A549 (cell line): Measurements from ENCODE around the gene KIAA1671. TPM values are rescaled to one million over a fixed set of nuclear protein-coding genes. Genes with fewer than 3 reads are reported as not detected.

Source experiments
- ATAC-seq, 2 experiments: fragments of 200-7000 bp in 1 of 2; fragments of >200 bp in 1 of 2; cut with Nextera tagmentation in 1 of 2; cut with Tn5 transposase in 1 of 2; 3 replicates each; pipeline versions ENCODE4 v1.8.0 to v1.9.1; 2018 to 2020; ENCODE audit warnings: mild to moderate bottlenecking in 1 of 2, moderate library complexity in 1 of 2
- CTCF ChIA-PET: fragments of 300-600 bp; sonication (Branson Sonifier 250); formaldehyde crosslinking; extraction: SDS; loops from one replicate; lab custom pipeline; 2021; ENCODE audit warnings: antibody characterized with exemption, inconsistent platforms; lab: Yijun Ruan, JAX
- POLR2A ChIA-PET: fragments of 350-600 bp; formaldehyde crosslinking; extraction: SDS; loops from one replicate; lab custom pipeline; 2021; ENCODE audit warnings: antibody characterized with exemption, inconsistent platforms; lab: Yijun Ruan, JAX
- DNase-seq, 2 experiments: peaks; one replicate each; pipeline versions ENCODE4 v3.0.0 to v3.0.0-alpha.2; 2011 to 2016; ENCODE audit warnings: low read depth in 1 of 2, low spot score in 1 of 2
- FAIRE-seq: peaks from 2 replicates; lab custom pipeline; 2011; peaks lifted over from hg19 to GRCh38; lab: Jason Lieb, UNC
- H3K27ac ChIP-seq, 2 experiments: fragments of >200 bp; sonication (Bioruptor Twin); formaldehyde crosslinking; 3 replicates each; pipeline ENCODE4 v1.5.1; 2016 to 2017
- H3K4me1 ChIP-seq: fragments of >200 bp; sonication (Bioruptor Twin); formaldehyde crosslinking; 3 replicates; pipeline ENCODE4 v1.6.1; 2016
- H3K4me2 ChIP-seq: fragments of >200 bp; sonication (Bioruptor Twin); formaldehyde crosslinking; 3 replicates; pipeline ENCODE4 v1.6.1; 2016
- H3K4me3 ChIP-seq: fragments of >200 bp; sonication (Bioruptor Twin); formaldehyde crosslinking; 3 replicates; pipeline ENCODE4 v1.5.1; 2016
- H3K9me3 ChIP-seq: fragments of >200 bp; sonication (Bioruptor Twin); formaldehyde crosslinking; 3 replicates; pipeline ENCODE4 v1.6.1; 2016
- ATOH8 ChIP-seq: fragments of 250-450 bp; sonication (Bioruptor Pico); IDR thresholded peaks from 2 replicates; pipeline ENCODE4 v1.5.0; 2020; ENCODE audit warnings: low read depth, mild to moderate bottlenecking, moderate library complexity
- BHLHE40 ChIP-seq: IDR thresholded peaks from 2 replicates; pipeline ENCODE4 v1.6.1; 2012; ENCODE audit warnings: low read depth, low read length, inconsistent platforms
- CBX2 ChIP-seq: fragments of 200-600 bp; sonication (generic); IDR thresholded peaks from 2 replicates; pipeline ENCODE4 v1.6.1; 2016; ENCODE audit warnings: low read depth, mild to moderate bottlenecking, borderline replicate concordance
- CBX8 ChIP-seq: fragments of 200-600 bp; sonication (generic); IDR thresholded peaks from 2 replicates; pipeline ENCODE4 v1.6.1; 2016
- CHD4 ChIP-seq: fragments of 200-600 bp; sonication (generic); IDR thresholded peaks from 2 replicates; pipeline ENCODE4 v1.6.1; 2016; ENCODE audit warnings: antibody characterized with exemption, mild to moderate bottlenecking, borderline replicate concordance
- E2F6 ChIP-seq: IDR thresholded peaks from 2 replicates; pipeline ENCODE4 v1.6.1; 2012; ENCODE audit warnings: low read depth, borderline replicate concordance
- EHMT2 ChIP-seq: fragments of 200-600 bp; sonication (generic); IDR thresholded peaks from 2 replicates; pipeline ENCODE4 v1.6.1; 2016; ENCODE audit warnings: antibody characterized with exemption, low read depth, mild to moderate bottlenecking, moderate library complexity
- FOSL2 ChIP-seq, 2 experiments: fragments of 450-650 bp in 1 of 2; fragments of >200 bp in 1 of 2; sonication (Bioruptor Twin) in 1 of 2; formaldehyde crosslinking; IDR thresholded peaks; 2 replicates each; pipeline versions ENCODE4 v1.5.0 to v1.6.1; 2016 to 2020; ENCODE audit warnings: mild to moderate bottlenecking in 1 of 2, moderate library complexity in 1 of 2
- HEYL ChIP-seq: fragments of 250-450 bp; sonication (Bioruptor Pico); IDR thresholded peaks from 2 replicates; pipeline ENCODE4 v1.8.0; 2021; ENCODE audit warnings: mild to moderate bottlenecking, moderate library complexity
- MAZ ChIP-seq: fragments of 150-350 bp; IDR thresholded peaks from 2 replicates; pipeline ENCODE4 v1.6.1; 2014; ENCODE audit warnings: antibody characterized with exemption, low read depth, low read length, borderline replicate concordance
- NFE2L2 ChIP-seq: fragments of 150-350 bp; conservative IDR thresholded peaks from 2 replicates; pipeline ENCODE4 v1.6.1; 2014; ENCODE audit warnings: low read length
- NPAS2 ChIP-seq: fragments of 250-450 bp; sonication (Bioruptor Pico); IDR thresholded peaks from 2 replicates; pipeline ENCODE4 v1.8.0; 2022; ENCODE audit warnings: mild to moderate bottlenecking, moderate library complexity, borderline replicate concordance
- NR3C1 ChIP-seq: fragments of >200 bp; sonication (Bioruptor Twin); formaldehyde crosslinking; IDR thresholded peaks from 3 replicates; pipeline ENCODE4 v1.6.1; 2017
- PHF8 ChIP-seq: fragments of 200-600 bp; sonication (generic); IDR thresholded peaks from 2 replicates; pipeline ENCODE4 v1.6.1; 2016; ENCODE audit warnings: low read depth, mild to moderate bottlenecking, antibody characterized with exemption, moderate library complexity, borderline replicate concordance
- POLR2AphosphoS2 ChIP-seq: conservative IDR thresholded peaks from 2 replicates; pipeline ENCODE4 v1.6.1; 2012; ENCODE audit warnings: low read length, improper control_type of control experiment, inconsistent platforms
- RAD21 ChIP-seq, 2 experiments: fragments of >200 bp in 1 of 2; sonication (Bioruptor Twin) in 1 of 2; formaldehyde crosslinking in 1 of 2; IDR thresholded peaks in 1 of 2; conservative IDR thresholded peaks in 1 of 2; 2 replicates in 1 of 2; 3 replicates in 1 of 2; pipeline ENCODE4 v1.6.1; 2012 to 2018; ENCODE audit warnings: inconsistent platforms in 1 of 2
- RARB ChIP-seq: fragments of 250-450 bp; sonication (Bioruptor Pico); IDR thresholded peaks from 2 replicates; pipeline ENCODE4 v1.8.0; 2021; ENCODE audit warnings: mild to moderate bottlenecking, moderate library complexity
- RCOR1 ChIP-seq: fragments of 150-350 bp; IDR thresholded peaks from 2 replicates; pipeline ENCODE4 v1.6.1; 2014; ENCODE audit warnings: antibody characterized with exemption, low read length, low read depth
- RFX5 ChIP-seq: fragments of 450-650 bp; IDR thresholded peaks from 2 replicates; pipeline ENCODE4 v1.7.1; 2014; ENCODE audit warnings: antibody characterized with exemption, mild to moderate bottlenecking, moderate library complexity
- SMC3 ChIP-seq: fragments of >200 bp; sonication (Bioruptor Twin); formaldehyde crosslinking; IDR thresholded peaks from 3 replicates; pipeline ENCODE4 v1.6.1; 2018; ENCODE audit warnings: inconsistent platforms
- ZSCAN20 ChIP-seq: fragments of 250-450 bp; sonication (Bioruptor Pico); IDR thresholded peaks from 2 replicates; pipeline ENCODE4 v1.8.0; 2022; ENCODE audit warnings: mild to moderate bottlenecking, moderate library complexity
- WGBS: methylation state at CpG from one replicate; pipeline ENCODE4 v1.1.6; 2017; ENCODE audit errors: missing lambda C conversion rate; 5-methylcytosine and 5-hydroxymethylcytosine counted together
- polyA plus RNA-seq, 4 experiments: library from polyadenylated mRNA; depleted of rRNA in 3 of 4; stranded (reverse); fragments of >200 nt; fragmentation: RNase III in 1 of 4; extraction: RNeasy Plus Mini Kit Qiagen cat#74134 plus additional on column Dnase treatment in 1 of 4; gene quantifications; 2 replicates in 3 of 4; 3 replicates in 1 of 4; pipeline ENCODE4 v1.2.3, GENCODE V29; 2011 to 2017
- TF ChIP-seq, protein P1 (sequence below): fragments of 150-350 bp; IDR thresholded peaks from 2 replicates; pipeline ENCODE4 v1.6.1; 2014; ENCODE audit warnings: low read depth, mild to moderate bottlenecking, low read length
- TF ChIP-seq, protein P2 (sequence below): fragments of 450-650 bp; IDR thresholded peaks from 2 replicates; pipeline ENCODE4 v1.6.1; 2014; ENCODE audit warnings: antibody characterized with exemption

KIAA1671 gene
- polyA plus RNA-seq, 2 of the 4 experiments (the other 2 are of a cell fraction): 5.3 to 7.9 TPM

DNA sequence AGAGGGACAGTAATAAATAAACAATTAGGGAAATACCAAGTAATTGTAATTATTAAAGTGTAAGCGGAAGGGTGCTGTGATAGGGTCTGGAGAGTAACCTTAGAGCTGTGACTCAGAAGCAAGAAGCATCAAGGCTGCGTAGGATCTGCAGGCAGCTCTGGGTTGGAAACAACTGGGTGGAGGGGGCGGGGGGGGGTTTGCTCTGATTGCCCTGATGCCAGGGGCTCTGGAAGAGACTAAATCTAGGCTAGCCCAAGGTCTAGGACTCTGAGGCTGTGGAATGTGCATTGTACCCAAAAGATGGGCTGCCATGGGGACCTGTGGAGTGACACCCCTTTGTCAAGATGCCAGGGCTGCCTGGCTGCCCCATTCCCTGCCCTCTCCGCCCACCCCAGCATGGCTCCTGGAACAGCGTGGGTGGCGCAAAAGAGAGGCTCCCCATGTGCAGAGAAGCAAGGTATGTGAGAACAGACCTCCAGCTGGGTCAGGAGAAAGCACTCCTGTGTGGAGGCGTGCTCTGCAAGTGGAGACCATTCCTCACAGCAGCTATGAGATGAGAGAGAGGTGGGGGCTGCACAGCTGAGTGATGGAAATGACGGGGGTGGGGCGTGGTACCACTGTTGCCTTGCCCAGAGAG, 146.0 kb downstream of the KIAA1671 start:
- no peak overlapping the region for H3K4me3 ChIP-seq
- H3K27ac ChIP-seq: no peak overlapping the region
- no peak for TF ChIP-seq RAD21 (conservative IDR thresholded peaks at IDR 0.05 in 1 of 2, IDR thresholded peaks at IDR 0.05 in 1 of 2)
- no peaks in the 10 kb centered on the region for H3K9me3 ChIP-seq
- ChIA-PET CTCF (interaction anchor here (0.9 to 1.0 kb wide), 2 partner anchors 9 to 50 kb away, joined by 3 to 4 read pairs; no protein-coding TSS in a partner anchor), POLR2A (no interaction called here)
- ATAC-seq (no peak), DNase-seq (no peak), FAIRE-seq (no peak)
- H3K4me2 ChIP-seq: no peak overlapping the region
- H3K4me1 ChIP-seq: no peaks in the 10 kb centered on the region
- 86% methylated on average over 7 of the region's 9 CpGs for WGBS

GRCh38 chr22:25099202-25099601, 146.7 kb downstream of the KIAA1671 start:
- 77% methylated on average over 4 of the region's 4 CpGs for WGBS
- POLR2A ChIA-PET: no interaction called here
- no peak for FAIRE-seq
- no peak for TF ChIP-seq RARB
- TF ChIP-seq ATOH8 (CRISPR knock-in tag): no peak
- no peak for TF ChIP-seq MAZ
- no peak for TF ChIP-seq NFE2L2
- no peak for TF ChIP-seq RFX5
- TF ChIP-seq RCOR1: no peak
- TF ChIP-seq CBX8: no peak
- no peak for TF ChIP-seq BHLHE40
- TF ChIP-seq NR3C1: no peak
- no peak for TF ChIP-seq NPAS2 (CRISPR knock-in tag)
- no peak for TF ChIP-seq PHF8
- TF ChIP-seq, protein P1, sequence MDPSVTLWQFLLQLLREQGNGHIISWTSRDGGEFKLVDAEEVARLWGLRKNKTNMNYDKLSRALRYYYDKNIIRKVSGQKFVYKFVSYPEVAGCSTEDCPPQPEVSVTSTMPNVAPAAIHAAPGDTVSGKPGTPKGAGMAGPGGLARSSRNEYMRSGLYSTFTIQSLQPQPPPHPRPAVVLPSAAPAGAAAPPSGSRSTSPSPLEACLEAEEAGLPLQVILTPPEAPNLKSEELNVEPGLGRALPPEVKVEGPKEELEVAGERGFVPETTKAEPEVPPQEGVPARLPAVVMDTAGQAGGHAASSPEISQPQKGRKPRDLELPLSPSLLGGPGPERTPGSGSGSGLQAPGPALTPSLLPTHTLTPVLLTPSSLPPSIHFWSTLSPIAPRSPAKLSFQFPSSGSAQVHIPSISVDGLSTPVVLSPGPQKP: no peak
- no peak for TF ChIP-seq RAD21 (conservative IDR thresholded peaks at IDR 0.05 in 1 of 2, IDR thresholded peaks at IDR 0.05 in 1 of 2)
- no peak for TF ChIP-seq POLR2AphosphoS2
- TF ChIP-seq EHMT2: no peak
- TF ChIP-seq, protein P2, sequence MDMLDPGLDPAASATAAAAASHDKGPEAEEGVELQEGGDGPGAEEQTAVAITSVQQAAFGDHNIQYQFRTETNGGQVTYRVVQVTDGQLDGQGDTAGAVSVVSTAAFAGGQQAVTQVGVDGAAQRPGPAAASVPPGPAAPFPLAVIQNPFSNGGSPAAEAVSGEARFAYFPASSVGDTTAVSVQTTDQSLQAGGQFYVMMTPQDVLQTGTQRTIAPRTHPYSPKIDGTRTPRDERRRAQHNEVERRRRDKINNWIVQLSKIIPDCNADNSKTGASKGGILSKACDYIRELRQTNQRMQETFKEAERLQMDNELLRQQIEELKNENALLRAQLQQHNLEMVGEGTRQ: no peak
- Histone ChIP-seq H3K4me1 (no peaks in the 10 kb centered on the region), H3K27ac (no peak overlapping the region), H3K4me2 (no peak overlapping the region), H3K4me3 (no peak overlapping the region), H3K9me3 (no peaks in the 10 kb centered on the region)
- CTCF ChIA-PET: interaction anchor here (0.9 kb wide), 1 partner anchor 9 kb away, joined by 3 read pairs; no protein-coding TSS in a partner anchor
- DNase-seq: no peak
- ATAC-seq: no peak

GRCh38 chr22:25100402-25100801, 147.9 kb downstream of the KIAA1671 start:
- Histone ChIP-seq H3K27ac (no peak overlapping the region), H3K4me2 (no peak overlapping the region), H3K4me3 (no peak overlapping the region), H3K9me3 (no peaks in the 10 kb centered on the region), H3K4me1 (no peaks in the 10 kb centered on the region)
- ChIA-PET CTCF (interaction anchor here (0.9 kb wide), 1 partner anchor 65 kb away, joined by 4 read pairs; no protein-coding TSS in a partner anchor), POLR2A (no interaction called here)
- 90% methylated on average over 4 of the region's 4 CpGs for WGBS
- ATAC-seq (no peak), DNase-seq (no peak), FAIRE-seq (no peak)
- no peak for TF ChIP-seq CHD4
- TF ChIP-seq CBX2: no peak
- TF ChIP-seq NR3C1: no peak
- TF ChIP-seq ZSCAN20 (CRISPR knock-in tag): no peak
- TF ChIP-seq SMC3: no peak
- TF ChIP-seq HEYL (CRISPR knock-in tag): no peak
- no peak for TF ChIP-seq NFE2L2
- no peak for TF ChIP-seq E2F6
- no peak for TF ChIP-seq FOSL2 (IDR thresholded peaks at IDR 0.05)
- no peak for TF ChIP-seq FOSL2 (CRISPR knock-in tag; IDR thresholded peaks at IDR 0.05)
